Prostate gland (tissue), 2 donors: ENCODE data around the gene FUT7.

Experiments used
- CTCF ChIP-seq, 4 experiments: fragments of 200-600 bp in 2 of 4; fragments of 450-650 bp in 2 of 4; sonication (generic) in 2 of 4; IDR thresholded peaks; 1 replicate in 3 of 4; 2 replicates in 1 of 4; pipeline ENCODE4 v1.5.1; 2016 to 2019; ENCODE audit warnings: antibody characterized with exemption in 4 of 4, mild to moderate bottlenecking in 2 of 4, moderate library complexity in 2 of 4
- POLR2A ChIP-seq: fragments of 450-650 bp; IDR thresholded peaks from one replicate; pipeline ENCODE4 v1.6.1; 2016; ENCODE audit warnings: antibody characterized with exemption, mild to moderate bottlenecking
- POLR2AphosphoS5 ChIP-seq: sonication (generic); formaldehyde crosslinking; IDR thresholded peaks from one replicate; pipeline ENCODE4 v1.6.1; 2017; ENCODE audit warnings: antibody characterized with exemption

DNA sequence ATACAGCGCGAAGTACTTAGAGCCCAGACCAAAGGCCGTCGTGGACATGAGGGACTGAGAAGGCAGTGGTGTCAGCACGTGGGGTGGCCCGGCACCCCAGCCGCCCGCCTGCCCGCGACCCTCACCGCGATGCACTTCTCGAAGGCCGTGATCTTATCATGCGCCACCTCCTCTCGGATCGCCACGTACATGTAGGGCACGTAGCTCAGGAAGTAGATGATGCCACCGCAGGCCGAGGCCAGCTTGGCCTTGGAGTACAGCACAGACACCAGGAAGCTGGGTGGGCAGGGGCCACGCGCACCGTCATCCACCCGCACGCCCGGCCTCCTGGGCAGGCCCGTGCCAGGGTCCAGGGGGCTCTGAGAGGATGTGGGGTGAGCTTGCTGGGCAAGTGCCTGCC is 14.8 kb downstream of the FUT7 start:
- TF ChIP-seq CTCF (IDR thresholded peaks at IDR 0.05) (no peak), POLR2A (no peak), POLR2AphosphoS5 (no peak)
